Measurements from ENCODE around the gene ZNF107.
"Not testable (repeated sequence)": the region's sequence is repeated elsewhere in the genome, so short reads cannot be mapped to it uniquely, and the experiment has no call there.

GRCh38 chr7:64662091-64662490 is 3.8 kb upstream of the ZNF107 start:
- not testable (repeated sequence) for TF ChIP-seq CTCF (IDR thresholded peaks at IDR 0.05; ENCODE audit: low read depth, low read length, missing input control); TAF1 (conservative IDR thresholded peaks at IDR 0.05); JUND (IDR thresholded peaks at IDR 0.05); MAX (IDR thresholded peaks at IDR 0.05); RAD21 (IDR thresholded peaks at IDR 0.05); EGR1 (IDR thresholded peaks at IDR 0.05; ENCODE audit: low read depth in 2 of 2); FOXA1 (IDR thresholded peaks at IDR 0.05); NR2F2 (IDR thresholded peaks at IDR 0.05); YY1 (IDR thresholded peaks at IDR 0.05); REST (IDR thresholded peaks at IDR 0.05); SP1 (IDR thresholded peaks at IDR 0.05); GABPA (IDR thresholded peaks at IDR 0.05 in 1 of 2, conservative IDR thresholded peaks at IDR 0.05 in 1 of 2)

All from liver (tissue), 3 donors.